HCEC 1CT (cell line): ENCODE results near the gene KCNH1.

ENCODE experiments used
- DNase-seq: peaks from one replicate; pipeline ENCODE4 v3.0.0-alpha.2; 2017

Gene KCNH1

DNA sequence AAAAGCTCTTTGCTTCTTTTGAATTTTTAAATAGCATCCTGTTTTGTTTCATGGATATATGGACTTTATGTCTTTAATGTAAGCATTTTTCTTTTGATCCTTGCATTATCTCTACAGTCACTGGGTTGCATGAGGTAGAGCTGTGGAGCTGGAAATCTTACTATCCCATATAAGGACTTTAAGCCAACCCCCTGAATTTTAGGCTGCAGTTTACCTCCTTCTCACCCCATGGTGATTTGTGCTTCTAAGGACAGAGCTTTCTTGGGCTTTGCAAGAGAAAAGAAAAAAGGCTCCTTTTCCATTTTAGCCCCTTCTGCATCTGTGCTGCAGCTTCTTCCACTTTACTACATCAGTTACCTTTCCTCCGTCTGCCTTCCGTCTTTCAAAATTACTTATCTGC lies 431.4 kb downstream of the KCNH1 start:
- DNase-seq, result no peak

DNA sequence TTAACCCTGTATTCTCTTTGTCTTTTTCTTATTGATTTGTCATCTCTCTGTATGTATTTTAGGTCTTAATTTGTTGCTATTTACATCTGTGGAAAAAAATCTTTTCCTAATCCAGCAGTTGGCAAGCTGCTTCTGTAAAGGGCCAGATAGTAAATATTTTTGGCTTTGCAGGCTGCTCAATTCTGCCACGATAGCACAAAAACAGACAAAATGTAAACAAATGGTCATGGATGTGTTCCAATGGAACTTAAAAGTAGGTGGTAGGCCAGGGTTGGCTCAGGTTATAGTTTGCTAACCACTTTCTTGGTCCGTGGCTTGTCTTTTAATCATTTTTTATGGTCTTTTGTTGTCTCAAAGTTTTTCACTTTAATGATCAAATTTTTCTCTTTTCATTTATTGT lies 433.4 kb downstream of the KCNH1 start:
- DNase-seq, result no peak

- DNase-seq, result no peak
Observed at GRCh38 chr1:210700083-210700482, 433.9 kb downstream of the KCNH1 start.

DNA sequence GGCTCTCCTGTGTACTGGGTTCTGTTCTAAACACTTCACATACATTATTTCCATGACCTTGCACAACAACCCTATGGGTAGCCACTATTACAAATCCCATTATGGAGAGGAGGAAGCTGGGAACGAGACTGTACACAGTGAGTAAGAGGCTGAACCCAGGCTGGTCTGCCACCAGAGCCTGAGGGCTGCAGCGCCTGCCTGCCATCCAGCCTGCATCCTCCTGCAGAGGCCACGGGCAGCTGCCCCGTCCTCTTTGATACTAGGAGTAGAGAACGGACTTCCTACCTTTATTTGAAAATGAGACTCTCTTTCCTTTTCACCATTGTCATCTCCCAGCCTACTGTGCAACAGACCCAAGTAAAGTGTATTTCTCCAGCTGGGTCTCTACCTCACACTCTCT lies 435.3 kb downstream of the KCNH1 start:
- DNase-seq, result no peak

GRCh38 chr1:210697185-210697584 lies 436.8 kb downstream of the KCNH1 start:
- no peak for DNase-seq

- DNase-seq, result no peak
Observed at GRCh38 chr1:210696709-210697108, 437.2 kb downstream of the KCNH1 start.

DNA sequence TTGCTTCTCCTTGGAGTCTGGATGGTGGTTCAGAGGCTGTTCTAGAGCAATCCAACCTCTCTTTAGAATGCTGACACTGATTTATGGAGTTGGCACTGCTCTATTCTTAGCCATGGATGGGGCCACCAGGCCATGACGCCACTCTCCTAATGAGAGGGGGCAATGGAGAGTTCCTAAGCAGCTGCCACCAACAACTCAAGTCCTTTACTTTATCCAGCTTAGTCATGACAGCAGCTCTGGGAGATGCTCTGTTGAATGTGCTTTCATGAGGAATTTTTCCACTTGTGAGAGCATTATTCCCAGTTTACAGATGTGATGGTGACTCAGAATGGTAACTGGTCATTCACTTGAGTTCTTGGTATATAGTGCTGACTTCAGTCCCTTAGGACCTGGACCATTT lies 438.9 kb downstream of the KCNH1 start:
- no peak for DNase-seq

GRCh38 chr1:210692796-210693195 lies 441.2 kb downstream of the KCNH1 start:
- DNase-seq, result no peak

- no peak for DNase-seq
Observed at GRCh38 chr1:210691039-210691610, 442.8 kb downstream of the KCNH1 start.

DNA sequence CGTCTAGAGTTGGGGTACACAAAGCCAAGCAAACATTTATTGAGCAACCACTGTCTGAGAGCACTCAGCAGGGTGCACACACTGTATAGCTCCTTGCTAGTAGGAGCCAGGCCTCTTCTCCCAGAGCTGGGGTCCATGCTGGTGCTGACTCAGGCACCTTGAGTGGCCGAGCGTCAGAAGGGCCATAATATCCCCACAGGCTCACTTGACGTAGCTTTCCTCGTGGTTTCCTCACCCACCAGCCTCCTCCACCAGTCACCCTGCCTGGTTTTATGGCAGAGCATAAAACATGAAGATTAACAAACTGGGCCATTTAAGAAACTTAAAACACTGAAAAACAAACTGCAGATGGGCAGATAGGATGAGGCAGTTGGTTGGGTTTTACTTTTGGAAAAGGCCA lies 443.7 kb downstream of the KCNH1 start:
- no peak for DNase-seq

DNA sequence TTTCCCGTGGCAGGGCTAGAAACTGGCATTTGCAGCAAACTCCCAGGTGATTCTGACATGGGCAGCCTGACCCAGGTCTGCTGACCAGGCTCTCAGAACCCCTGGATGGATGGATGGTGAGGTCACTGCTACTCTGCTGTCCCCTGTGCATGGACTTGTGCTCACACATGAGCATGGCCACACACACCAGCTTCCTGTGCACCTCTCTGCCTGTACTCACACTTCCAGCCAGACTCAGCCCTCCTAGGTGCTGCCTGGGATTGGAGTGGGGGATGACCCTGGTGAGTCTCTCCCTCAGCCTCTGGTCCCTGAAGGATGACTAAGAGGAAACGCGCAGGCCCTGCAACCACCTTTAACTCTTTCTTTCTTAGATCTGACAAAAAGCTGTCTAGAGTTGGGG lies 444.1 kb downstream of the KCNH1 start:
- DNase-seq, result no peak

DNA sequence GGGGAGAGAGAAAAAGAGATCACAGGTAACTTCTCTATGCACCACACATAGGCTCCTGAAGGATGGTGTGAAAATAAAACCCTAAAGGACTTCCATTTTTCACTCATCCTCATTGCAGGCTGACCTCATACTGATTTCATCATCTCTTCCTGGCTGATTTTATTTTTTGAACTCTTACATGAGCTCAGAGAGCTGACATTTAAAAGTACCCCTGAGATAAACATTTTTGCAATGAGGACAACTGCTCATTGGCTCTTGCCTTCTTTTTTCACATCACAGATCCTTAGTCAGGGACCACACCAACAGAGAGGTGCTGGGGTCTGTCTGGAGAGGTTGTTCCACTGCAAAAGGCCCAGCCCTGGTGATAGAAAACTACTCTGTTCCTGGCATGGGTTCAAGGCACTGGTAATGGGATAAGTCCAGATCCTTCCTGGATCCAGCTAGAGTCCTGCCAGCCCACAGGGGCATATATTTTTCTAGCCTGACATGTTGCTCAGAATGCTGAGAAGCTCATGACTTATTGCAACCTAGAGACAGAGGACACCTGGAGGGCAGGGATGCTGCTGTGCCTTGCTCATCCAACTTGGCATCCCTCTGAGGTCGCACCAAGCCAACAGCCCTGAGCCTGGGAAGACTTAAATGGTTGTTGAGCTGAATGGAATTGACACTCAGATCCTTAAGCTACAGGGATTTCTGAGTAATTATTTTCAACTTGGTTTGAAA lies 445.3 kb downstream of the KCNH1 start:
- no peak for DNase-seq

- no peak for DNase-seq
Observed at GRCh38 chr1:210687582-210688279, 446.2 kb downstream of the KCNH1 start.

GRCh38 chr1:210686841-210687240 lies 447.1 kb downstream of the KCNH1 start:
- no peak for DNase-seq

DNA sequence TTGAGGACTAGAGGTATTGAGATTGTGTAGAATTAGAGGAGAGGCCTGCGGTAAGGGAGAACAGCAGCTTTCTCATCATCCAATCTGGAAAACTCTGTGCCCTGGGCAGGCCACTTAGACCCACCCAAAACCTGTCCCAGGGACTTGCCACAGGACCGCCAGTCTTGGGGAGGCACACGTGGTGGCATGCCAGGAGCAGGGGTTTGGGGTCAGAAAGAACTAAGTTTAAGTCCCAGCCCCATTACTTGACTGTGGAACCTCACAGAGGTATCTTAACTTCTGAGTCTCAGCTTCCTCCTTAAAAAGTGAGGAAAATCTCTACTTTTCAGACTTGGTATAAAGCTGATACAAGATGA lies 448.7 kb downstream of the KCNH1 start:
- DNase-seq, result no peak

DNA sequence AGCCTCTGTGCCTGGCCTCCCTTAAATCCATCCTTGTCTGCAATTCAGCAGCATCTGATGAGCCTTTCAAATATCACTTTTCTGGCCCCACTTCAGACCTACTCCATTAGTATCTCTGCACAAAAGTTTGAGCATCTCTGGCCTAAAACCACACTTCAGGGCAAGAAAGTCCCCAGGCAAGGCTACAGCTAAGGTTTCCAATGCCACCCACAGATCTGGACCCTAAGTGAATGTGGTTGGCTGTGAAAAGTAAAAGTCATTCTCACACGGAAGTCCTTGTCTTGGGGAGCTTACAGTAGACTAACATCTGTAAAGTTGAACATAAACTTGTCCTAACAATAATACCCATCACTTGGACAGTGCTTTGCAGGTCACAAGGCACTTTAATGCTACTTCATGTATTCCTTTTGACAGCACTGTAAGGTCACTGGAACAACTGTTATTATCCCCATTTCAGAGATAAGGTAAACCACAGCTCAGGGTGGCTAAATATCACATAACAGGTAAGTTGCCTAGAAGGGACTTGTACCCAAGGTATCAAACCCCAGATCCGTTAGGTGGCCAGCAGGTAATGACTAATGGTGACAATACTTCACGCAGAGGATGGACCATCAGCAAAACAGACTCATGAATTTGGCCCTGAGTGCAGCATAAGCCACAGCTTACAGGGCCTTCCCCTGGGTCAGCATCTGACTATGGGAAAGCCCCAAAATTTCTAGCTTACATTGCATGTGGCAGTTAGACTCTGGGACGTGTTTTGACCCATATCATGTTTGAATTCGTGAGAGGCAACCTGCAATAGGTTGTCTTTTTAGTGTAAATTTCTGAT lies 449.3 kb downstream of the KCNH1 start:
- DNase-seq, result no peak

- DNase-seq, result no peak
Observed at GRCh38 chr1:210683403-210684047, 450.4 kb downstream of the KCNH1 start.

- no peak for DNase-seq
Observed at GRCh38 chr1:210681158-210681557, 452.8 kb downstream of the KCNH1 start.

DNA sequence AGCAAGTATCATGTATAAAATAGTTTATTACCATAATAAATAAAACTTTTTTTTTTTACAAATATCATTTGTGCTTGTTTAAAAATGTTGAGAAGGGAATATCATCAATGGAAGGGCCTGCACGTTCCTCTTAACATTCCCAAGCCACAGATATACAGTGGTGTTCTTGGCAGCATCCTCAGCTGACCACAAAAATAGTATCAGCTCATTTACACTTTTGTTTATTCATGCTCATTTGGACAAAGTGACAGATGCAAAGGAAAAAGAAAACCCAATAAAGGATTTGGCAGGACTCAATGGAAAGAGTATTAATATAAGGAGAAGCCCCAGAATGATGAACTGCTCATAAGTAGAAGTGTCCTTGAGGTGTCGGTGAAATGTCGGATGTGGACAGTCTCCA lies 455.6 kb downstream of the KCNH1 start:
- no peak for DNase-seq

DNA sequence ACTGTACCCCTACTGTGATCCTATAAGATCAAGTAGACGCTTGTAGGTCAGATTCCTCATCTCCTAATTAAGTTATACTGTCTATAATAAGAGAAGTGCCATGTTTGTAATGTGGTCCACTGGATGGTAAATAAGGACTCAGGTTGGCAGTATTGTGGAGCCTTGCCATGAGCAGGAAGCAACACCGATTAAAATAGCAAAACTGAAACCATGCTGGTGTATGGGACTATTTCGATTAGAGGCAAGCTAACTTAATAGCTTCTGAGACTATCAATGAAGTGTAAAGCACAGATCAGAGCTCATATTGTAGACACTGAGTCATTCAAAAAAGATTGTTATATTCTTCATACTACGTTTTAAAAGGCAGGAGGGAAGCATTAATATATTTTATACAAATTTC lies 456.4 kb downstream of the KCNH1 start:
- no peak for DNase-seq

DNA sequence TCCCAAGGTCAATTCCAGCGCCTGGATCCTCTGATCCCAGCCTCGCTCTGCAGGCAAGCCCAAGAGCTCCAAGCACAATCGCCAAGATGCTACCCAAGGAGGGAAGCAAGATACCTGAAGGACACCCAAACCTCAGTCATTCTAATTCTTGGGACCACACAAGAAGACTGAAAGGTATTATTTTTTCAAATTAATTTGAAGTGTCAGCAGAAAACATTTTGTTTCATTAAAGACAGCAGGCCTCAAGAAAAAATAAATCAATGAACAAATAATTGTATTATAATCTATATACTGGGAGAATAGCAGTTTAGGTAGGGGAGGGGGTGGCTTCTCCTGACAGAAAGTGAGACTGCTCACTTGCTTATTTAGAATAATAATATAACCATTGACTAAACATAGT lies 457.4 kb downstream of the KCNH1 start:
- DNase-seq, result no peak

- DNase-seq, result no peak
Observed at GRCh38 chr1:210674151-210674550, 459.8 kb downstream of the KCNH1 start.

DNA sequence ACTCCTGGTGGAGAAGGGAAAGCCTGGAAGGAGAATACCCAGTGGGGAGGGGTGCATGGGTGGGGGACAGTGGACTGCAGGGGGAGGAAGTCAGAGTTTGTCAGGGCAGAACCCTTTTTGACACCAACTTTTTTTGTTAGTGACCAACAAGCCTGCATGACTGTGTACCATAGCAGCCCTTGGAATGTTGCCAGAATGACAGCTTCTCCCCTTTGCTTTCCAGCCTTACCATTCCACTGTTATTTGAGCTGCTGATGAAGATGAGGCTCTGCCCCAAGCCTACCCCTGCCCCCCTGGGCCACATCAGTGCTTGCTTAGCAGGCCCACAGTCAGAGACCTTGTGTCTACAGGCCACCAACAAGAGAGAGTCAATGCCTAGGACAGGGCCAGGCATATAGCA lies 464.0 kb downstream of the KCNH1 start:
- DNase-seq, result no peak
